ENCODE measurements around the gene ZNF331.

The ZNF331 gene

DNA sequence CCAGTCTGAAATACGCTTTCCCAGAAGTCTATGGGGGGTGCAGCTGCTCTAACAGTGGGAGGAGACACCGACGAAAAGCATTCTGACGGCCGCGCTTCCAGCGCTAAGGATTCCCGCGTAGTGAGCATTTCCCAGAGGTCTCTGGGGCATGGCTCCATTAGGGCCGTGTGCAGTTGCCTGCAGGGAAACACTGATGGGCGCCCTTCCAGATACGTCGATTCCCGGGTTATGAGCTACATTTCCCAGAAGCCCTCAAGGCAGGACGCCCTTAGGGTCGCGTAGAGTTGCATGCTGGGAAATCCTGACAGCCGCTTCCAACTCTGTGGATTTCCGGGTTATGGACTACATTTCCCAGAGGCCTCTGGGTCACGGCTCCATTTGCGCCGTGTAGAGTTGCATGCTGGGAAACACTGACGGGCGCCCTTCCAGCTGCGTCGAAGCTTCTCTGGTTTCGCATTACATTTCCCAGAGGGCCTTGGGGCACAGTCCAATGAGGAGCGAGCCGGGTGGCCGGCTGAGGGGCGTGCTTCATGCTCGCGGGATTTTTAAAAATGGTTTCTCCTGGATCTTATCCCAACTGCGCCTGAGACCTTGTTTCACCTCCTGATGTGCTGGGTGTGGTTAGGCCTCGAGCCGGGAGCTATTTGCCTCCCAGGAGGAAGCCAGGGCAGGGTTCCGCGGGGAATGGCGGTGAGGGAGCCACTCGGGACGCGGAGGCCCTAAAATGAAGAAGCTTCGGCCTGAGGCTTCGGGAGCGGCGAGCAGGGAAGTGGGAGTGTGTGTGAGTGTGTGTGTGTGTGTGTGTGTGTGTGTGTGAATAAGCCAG, 17.2 kb upstream of the ZNF331 start:
- DNase-seq (ENCODE audit: low spot score): peak; percentile 94

DNA sequence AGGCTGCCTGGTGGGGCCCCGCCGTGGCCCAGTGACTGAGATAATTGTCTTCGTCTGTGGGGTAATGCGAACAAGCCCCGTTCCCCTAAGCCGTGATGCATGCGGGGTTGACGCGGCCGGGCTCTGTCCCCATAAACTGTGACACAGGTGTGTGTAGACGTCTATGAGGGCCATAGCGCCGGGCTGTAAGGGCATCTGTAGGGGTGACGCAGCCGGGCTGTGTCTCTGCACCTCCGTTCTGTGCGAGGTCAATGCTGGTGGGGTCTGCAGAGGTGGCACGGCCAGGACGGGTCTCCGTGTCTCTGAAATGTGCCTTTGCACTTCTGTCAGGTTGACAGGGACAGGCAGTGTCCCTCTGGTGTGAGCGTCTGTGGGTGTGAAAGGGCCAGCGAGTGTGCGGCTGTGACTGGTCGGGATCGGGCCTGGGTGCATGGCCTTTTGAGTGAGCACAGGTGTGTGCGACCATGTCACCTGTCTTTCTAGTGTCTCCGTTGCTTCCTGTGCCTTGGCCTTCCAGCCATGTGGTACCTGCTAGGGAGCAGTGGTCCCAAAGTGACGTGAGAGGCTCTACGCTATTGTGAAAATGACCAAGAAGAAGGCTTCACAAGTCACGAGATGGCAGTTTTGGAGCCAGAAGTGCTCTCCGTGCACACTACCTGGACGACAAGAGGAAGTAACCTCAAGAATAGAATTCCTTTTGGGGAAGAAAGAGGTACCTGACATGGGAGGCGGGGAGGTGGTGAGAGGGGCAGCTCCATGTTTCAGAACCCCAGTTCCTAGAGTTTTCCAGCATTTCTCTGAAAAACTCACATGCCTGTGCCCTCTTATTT, 16.4 kb upstream of the ZNF331 start:
- no peak for DNase-seq (ENCODE audit: low spot score)

- no peak for DNase-seq (ENCODE audit: low spot score)
Measured at GRCh38 chr19:53525922-53526321, 12.0 kb upstream of the ZNF331 start.

GRCh38 chr19:53530622-53531021, 7.3 kb upstream of the ZNF331 start:
- DNase-seq (ENCODE audit: low spot score): no peak

DNA sequence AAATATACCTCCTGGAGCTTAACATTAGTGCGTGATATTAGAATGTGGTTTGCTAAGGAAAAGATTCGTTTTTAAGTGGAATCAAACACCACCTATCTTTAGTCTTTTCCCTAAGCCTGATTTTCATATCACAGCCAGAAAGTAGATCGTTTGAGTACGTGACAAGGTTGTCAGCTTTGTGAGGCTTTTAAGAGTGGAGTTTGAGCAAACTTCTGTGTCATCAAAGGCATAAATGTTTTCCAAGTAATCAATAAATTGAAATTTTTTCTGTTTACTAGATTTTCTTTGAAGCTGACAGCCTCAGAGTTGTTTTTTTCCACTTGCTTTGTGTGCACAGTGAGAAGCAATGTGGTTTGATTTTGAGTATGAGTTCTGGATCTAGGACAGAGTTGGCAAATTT, 6.5 kb upstream of the ZNF331 start:
- no peak for DNase-seq (ENCODE audit: low spot score)

- DNase-seq (ENCODE audit: low spot score): no peak
Measured at GRCh38 chr19:53532362-53532761, 5.6 kb upstream of the ZNF331 start.

- no peak for DNase-seq (ENCODE audit: low spot score)
Measured at GRCh38 chr19:53536225-53536548, 1.8 kb upstream of the ZNF331 start.

GRCh38 chr19:53537121-53537520, 824 bp upstream of the ZNF331 start:
- no peak for DNase-seq (ENCODE audit: low spot score)

GRCh38 chr19:53538378-53539109, 599 bp downstream of the ZNF331 start:
- no peak for DNase-seq (ENCODE audit: low spot score)

GRCh38 chr19:53540091-53540490, 2.1 kb downstream of the ZNF331 start:
- DNase-seq (ENCODE audit: low spot score): no peak

GRCh38 chr19:53541971-53542370, 4.0 kb downstream of the ZNF331 start:
- DNase-seq (ENCODE audit: low spot score): no peak

DNA sequence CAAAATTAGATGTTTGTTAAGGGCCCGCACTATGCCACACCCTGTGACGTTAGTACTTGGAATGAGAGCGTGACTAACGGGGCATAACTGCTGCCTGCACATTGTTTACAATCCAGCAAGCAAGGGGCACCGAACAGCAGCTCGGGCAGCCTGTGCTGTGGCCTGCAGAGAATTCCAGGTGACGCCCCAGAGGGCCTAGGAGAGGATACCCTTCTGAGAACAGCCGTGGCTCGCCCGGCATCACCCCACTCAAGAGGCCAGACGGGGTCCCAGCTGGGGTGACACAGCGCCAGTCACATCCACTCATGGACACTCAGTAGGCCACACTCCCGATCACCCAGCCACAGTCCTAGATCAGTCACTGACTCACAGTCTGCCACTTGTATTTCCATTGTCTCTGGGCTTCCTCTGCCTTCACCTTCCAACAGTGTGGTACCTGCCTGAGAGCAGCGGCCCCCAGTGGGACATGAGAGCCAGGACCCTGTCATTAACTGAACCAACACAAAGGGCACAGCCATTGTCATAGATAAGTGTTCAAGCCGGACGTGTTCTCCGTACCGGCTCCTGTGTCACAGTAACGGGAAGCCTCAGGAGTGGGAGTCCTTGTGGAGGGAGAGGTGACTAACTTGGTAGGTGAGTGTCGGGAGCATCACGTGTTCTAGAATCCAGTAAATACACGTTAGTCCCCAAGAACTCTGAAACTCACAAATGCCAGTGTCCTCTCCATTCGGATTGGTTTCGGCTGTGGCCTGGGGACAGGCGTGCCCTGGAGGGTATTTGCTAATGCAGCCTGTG, 7.5 kb downstream of the ZNF331 start:
- DNase-seq (ENCODE audit: low spot score): no peak

- DNase-seq (ENCODE audit: low spot score): no peak
Measured at GRCh38 chr19:53546758-53547513, 9.0 kb downstream of the ZNF331 start.

DNA sequence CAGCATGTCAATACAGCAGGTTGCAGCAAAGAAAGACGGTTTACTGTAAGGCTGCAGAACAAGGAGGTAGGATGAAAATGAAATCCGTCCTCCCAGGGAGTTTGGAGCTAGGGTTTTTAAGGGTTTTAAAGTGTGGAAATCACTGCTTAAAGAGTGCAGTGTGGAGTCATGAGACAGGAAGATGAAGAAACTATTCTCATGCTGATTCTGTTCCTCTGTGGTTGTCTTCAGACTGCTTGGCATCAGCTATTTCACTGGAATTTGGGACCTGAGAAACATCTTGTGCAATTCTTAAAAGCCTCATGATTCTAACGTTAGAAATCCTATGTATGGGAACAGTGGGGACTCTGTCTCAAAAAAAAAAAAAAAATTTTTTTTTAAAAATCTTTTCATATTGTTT, 11.4 kb downstream of the ZNF331 start:
- no peak for DNase-seq (ENCODE audit: low spot score)

DNA sequence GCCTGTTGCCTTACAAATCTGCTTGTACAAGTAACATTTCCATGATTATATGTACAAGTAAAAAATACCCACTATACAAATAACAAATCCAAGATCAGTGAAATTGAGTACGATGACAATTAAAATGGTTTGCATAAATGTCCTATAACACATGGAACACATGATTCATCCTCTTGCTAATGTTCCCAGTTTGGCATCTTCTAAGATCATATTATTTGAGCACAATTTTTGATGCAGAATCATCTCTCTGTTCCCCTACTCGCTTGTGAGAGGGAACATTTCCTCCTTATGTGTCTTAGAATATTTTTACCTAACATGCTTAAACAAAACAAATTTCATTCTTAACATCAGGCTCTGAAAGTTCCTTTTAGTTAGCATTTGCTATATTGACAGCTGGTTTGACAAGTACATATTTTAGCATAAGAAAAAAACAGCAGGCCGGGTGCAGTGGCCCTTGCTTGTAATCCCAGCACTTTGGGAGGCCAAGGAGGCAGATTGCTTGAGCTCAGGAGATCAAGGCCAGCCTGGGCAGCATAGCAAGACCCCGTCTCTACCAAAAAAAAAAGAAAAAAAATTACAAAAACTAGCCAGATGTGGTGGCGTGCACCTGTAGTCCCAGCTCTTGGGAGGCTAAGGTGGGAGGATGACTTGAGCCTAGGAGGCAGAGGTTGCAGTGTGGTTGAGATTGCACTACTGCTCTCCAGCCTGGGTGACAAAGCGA, 14.2 kb downstream of the ZNF331 start:
- no peak for DNase-seq (ENCODE audit: low spot score)

DNA sequence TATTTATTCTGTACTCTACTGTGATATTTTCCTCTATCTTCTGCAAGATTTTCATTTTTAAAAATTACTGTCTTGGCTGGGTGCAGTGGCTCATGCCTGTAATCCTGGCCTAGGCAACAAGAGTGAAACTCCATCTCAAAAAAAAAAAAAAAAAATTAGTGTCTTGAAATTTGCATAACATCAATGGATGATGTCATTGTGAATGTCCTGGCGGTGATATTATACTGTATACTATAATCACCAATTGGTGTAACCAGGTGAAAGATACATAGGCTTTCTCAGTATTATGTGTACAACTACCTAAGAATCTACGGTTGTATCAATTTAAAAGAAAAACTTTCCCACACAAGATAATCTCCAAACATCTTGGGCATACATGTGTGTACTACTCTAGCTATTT, 15.2 kb downstream of the ZNF331 start:
- no peak for DNase-seq (ENCODE audit: low spot score)

DNA sequence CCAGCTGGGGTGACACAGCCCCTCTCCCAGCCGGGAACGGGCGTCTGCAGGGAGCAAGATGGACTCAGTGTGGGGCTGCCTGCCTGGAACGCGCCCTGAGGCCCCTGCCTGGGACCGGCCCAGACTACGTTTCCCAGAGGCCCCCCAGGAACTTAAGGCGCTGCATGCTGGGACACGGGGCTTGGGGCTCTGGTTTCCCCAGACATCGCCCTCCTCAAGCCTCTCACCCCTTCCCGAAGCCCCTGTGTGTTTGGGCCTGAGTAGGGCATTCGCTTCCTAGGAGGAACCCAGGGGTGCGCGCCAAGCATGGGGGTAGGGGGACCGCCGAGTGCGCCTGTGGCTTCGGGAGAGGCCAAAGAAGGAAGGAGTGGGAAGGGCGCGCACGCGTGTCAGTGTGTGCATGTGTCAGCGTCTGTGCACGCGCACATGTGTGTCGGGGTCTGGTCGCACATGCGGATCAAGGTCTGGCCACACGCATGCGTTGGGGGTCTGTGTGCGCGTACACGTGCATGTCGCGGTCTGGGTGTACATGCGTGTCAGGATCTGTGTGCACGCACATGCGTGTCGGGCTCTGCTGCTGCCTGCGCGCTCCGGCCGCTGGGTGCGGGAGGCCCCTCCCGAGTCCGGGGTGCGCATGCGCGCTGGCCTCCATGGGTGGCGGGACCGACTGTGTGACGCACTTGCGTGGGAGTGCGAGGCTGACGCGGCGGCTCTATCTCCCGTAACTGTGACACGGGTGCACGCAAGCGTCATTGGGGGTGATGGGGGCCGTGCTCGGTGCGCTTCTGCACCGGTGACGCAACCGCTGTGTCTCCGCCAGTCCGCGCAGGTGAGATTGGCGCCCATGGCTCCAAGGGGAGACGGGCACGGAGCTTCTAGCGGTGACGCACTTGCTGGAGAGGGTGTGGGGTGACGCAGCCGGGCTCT, 16.2 kb downstream of the ZNF331 start:
- DNase-seq (ENCODE audit: low spot score): peak; percentile 90

DNA sequence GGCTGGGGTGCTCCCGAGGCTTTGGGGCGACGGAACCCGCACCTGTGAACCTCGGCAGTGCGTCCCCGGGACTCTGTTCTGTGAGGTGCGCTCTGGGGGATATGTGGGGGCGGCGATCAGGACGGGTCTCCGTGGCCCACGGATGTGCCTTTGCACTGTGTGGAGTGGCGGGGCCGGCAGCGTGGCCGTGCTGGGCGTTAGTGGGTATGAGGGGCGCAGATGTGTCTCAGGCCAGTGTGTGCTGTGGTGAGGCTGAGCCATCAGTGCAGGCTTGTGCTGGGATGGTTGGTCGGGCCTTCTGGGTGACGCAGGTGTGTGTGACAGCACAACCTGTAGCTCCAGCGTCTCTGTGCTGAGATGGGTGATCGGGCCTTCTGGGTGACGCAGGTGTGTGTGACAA, 16.9 kb downstream of the ZNF331 start:
- no peak for DNase-seq (ENCODE audit: low spot score)

GRCh38 chr19:53555352-53555751, 17.4 kb downstream of the ZNF331 start:
- no peak for DNase-seq (ENCODE audit: low spot score)
